Sigmoid colon (tissue), 7 donors: Measurements from ENCODE around the gene RAP1GAP. TPM values are rescaled to one million over a fixed set of nuclear protein-coding genes. Genes with fewer than 3 reads are reported as not detected.

Experiments
- DNase-seq: peaks from one replicate; pipeline ENCODE4 v3.0.0-alpha.2; 2019
- H3K27ac ChIP-seq, 4 donors: fragments of 200-600 bp; sonication (generic); one replicate each; pipeline ENCODE4 v1.5.1; 2016 to 2019; ENCODE audit warnings: mild to moderate bottlenecking in 1 of 4
- H3K27me3 ChIP-seq, 3 donors: fragments of 200-600 bp; sonication (generic); one replicate each; pipeline ENCODE4 v1.5.1; 2019; ENCODE audit warnings: mild to moderate bottlenecking in 1 of 3
- H3K36me3 ChIP-seq, 4 donors: fragments of 200-600 bp; sonication (generic); one replicate each; pipeline ENCODE4 v1.5.1; 2016 to 2019
- H3K4me1 ChIP-seq, 4 donors: fragments of 200-600 bp; sonication (generic); one replicate each; pipeline ENCODE4 v1.5.1; 2017 to 2019
- H3K4me3 ChIP-seq, 4 donors: fragments of 200-600 bp; sonication (generic); one replicate each; pipeline ENCODE4 v1.5.1; 2017 to 2019; ENCODE audit warnings: mild to moderate bottlenecking in 2 of 4, moderate library complexity in 1 of 4
- H3K9me3 ChIP-seq, 4 donors: fragments of 200-600 bp in 3 of 4; sonication (generic) in 3 of 4; one replicate each; pipeline versions ENCODE4 v1.5.1 to v1.6.1; 2013 to 2019
- CTCF ChIP-seq, 4 experiments: fragments of 450-650 bp in 3 of 4; fragments of 200-600 bp in 1 of 4; IDR thresholded peaks; one replicate each; pipeline ENCODE4 v1.5.1; 2016 to 2019; ENCODE audit warnings: antibody characterized with exemption in 4 of 4, mild to moderate bottlenecking in 3 of 4, moderate library complexity in 2 of 4
- EP300 ChIP-seq, 4 donors: sonication (generic); formaldehyde crosslinking; IDR thresholded peaks; one replicate each; pipeline ENCODE4 v1.6.1; 2017; ENCODE audit warnings: antibody characterized with exemption in 4 of 4
- POLR2A ChIP-seq, 2 donors: fragments of 450-650 bp; IDR thresholded peaks; one replicate each; pipeline ENCODE4 v1.6.1; 2016; ENCODE audit warnings: antibody characterized with exemption in 2 of 2, mild to moderate bottlenecking in 2 of 2, moderate library complexity in 2 of 2
- POLR2AphosphoS5 ChIP-seq, 4 donors: sonication (generic); formaldehyde crosslinking; IDR thresholded peaks; one replicate each; pipeline ENCODE4 v1.6.1; 2017; ENCODE audit warnings: antibody characterized with exemption in 4 of 4
- WGBS, 2 donors: extraction: QIAGEN DNeasy Blood & Tissue Kit; methylation state at CpG; one replicate each; pipeline ENCODE4 v1.1.7; 2013; 5-methylcytosine and 5-hydroxymethylcytosine counted together
- intact Hi-C: fragments of 100-400 bp; cut with DNase I; formaldehyde crosslinking; loops from one replicate; pipeline ENCODE4 v1.15.1; 2023
- polyA plus RNA-seq, 3 donors: library from polyadenylated mRNA; stranded (reverse); fragments of 200-250 nt; gene quantifications; one replicate each; pipeline ENCODE4 v1.2.3, GENCODE V29; 2013
- total RNA-seq, 4 donors: library from RNA; depleted of rRNA; stranded (reverse); fragments of >200 nt; gene quantifications; one replicate each; pipeline ENCODE4 v1.1.0, GENCODE V29; 2016
- donor health status: healthy with polysubstance abuse.
- donor health status: Bipolar disorder and iron deficiency.
- donor health status: healthy.

The RAP1GAP gene
- total and polyA plus RNA-seq, 7 donors = 0.33 to 47.4 (median 12.5) TPM; not detected in 1

GRCh38 chr1:21654209-21654608 lies 14.9 kb downstream of the RAP1GAP start:
- Histone ChIP-seq H3K9me3 (no peaks in the 10 kb centered on the region), H3K36me3 (no peaks in the 10 kb centered on the region), H3K27me3 (peaks cover 6 to 32% (median 13%) of the 10 kb centered on the region in 3 donors), H3K4me3 (no peak overlapping the region), H3K4me1 (peaks cover 0 to 16% (median 15%) of the 10 kb centered on the region in 4 donors), H3K27ac (no peak overlapping the region)
- DNase-seq = no peak
- intact Hi-C loops = no loop called here
- WGBS, 2 donors = 89 to 90% methylated on average over 6 of the region's 6 CpGs
- no peak for TF ChIP-seq CTCF (IDR thresholded peaks at IDR 0.05)
- TF ChIP-seq POLR2AphosphoS5 (IDR thresholded peaks at IDR 0.05) = no peak
- TF ChIP-seq EP300 (IDR thresholded peaks at IDR 0.05) = no peak
- TF ChIP-seq POLR2A (IDR thresholded peaks at IDR 0.05) = no peak

- no peak for DNase-seq
- peaks cover 0 to 13% (median 13%) of the 10 kb centered on the region in 4 donors for H3K4me1 ChIP-seq
- H3K9me3 ChIP-seq = no peaks in the 10 kb centered on the region
- intact Hi-C loops = no loop called here
- H3K27me3 ChIP-seq = peaks cover 6 to 37% (median 12%) of the 10 kb centered on the region in 3 donors
- WGBS, 2 donors = 66 to 79% methylated on average over 6 of the region's 6 CpGs
- no peak overlapping the region for H3K4me3 ChIP-seq
- H3K36me3 ChIP-seq = no peaks in the 10 kb centered on the region
- H3K27ac ChIP-seq = no peak overlapping the region
- TF ChIP-seq POLR2AphosphoS5 (IDR thresholded peaks at IDR 0.05) = no peak
- no peak for TF ChIP-seq POLR2A (IDR thresholded peaks at IDR 0.05)
- TF ChIP-seq CTCF (IDR thresholded peaks at IDR 0.05) = no peak
- TF ChIP-seq EP300 (IDR thresholded peaks at IDR 0.05) = no peak
These were observed 15.4 kb downstream of the RAP1GAP start for GRCh38 chr1:21653744-21654100.

GRCh38 chr1:21652937-21653743 lies 16.0 kb downstream of the RAP1GAP start:
- DNase-seq = no peak
- Histone ChIP-seq H3K27ac (no peak overlapping the region), H3K9me3 (no peaks in the 10 kb centered on the region), H3K27me3 (peaks cover 6 to 43% (median 12%) of the 10 kb centered on the region in 3 donors), H3K4me3 (no peak overlapping the region), H3K4me1 (peaks cover 0 to 13% (median 13%) of the 10 kb centered on the region in 4 donors), H3K36me3 (no peaks in the 10 kb centered on the region)
- WGBS, 2 donors = 32 to 49% methylated on average over 10 of the region's 10 CpGs
- intact Hi-C loops = no loop called here
- TF ChIP-seq EP300 (IDR thresholded peaks at IDR 0.05) (no peak), POLR2AphosphoS5 (IDR thresholded peaks at IDR 0.05) (no peak), CTCF (IDR thresholded peaks at IDR 0.05) (no peak)

- peaks cover 9 to 51% (median 20%) of the 10 kb centered on the region in 3 donors for H3K27me3 ChIP-seq
- no peak overlapping the region for H3K27ac ChIP-seq
- no peak for DNase-seq
- intact Hi-C loops = no loop called here
- H3K36me3 ChIP-seq = no peaks in the 10 kb centered on the region
- TF ChIP-seq POLR2AphosphoS5 (IDR thresholded peaks at IDR 0.05) (no peak), EP300 (IDR thresholded peaks at IDR 0.05) (no peak), POLR2A (IDR thresholded peaks at IDR 0.05) (no peak), CTCF (IDR thresholded peaks at IDR 0.05) (no peak)
- no peaks in the 10 kb centered on the region for H3K9me3 ChIP-seq
- peaks cover 0 to 13% (median 13%) of the 10 kb centered on the region in 4 donors for H3K4me1 ChIP-seq
- 12 to 15% methylated on average over 39 of the region's 39 CpGs for WGBS, 2 donors
- H3K4me3 ChIP-seq = peak overlapping the region in 3 of 4 donors; percentile 40 to 49 (median 48)
These were observed 16.8 kb downstream of the RAP1GAP start for GRCh38 chr1:21652101-21652936.
